DND-41 (cell line): ENCODE measurements around the gene FOXP1.

Experiments
- CTCF ChIP-seq: IDR thresholded peaks from 2 replicates; pipeline ENCODE4 v1.5.1; 2012; ENCODE audit warnings: borderline replicate concordance, low read length, moderate library complexity, mild to moderate bottlenecking; ENCODE audit not compliant: poor library complexity, severe bottlenecking; ENCODE audit errors: extremely low read depth
- EZH2 ChIP-seq: IDR thresholded peaks from 3 replicates; pipeline ENCODE4 v1.6.1; 2012; ENCODE audit warnings: borderline replicate concordance, low read depth, mild to moderate bottlenecking, moderate library complexity, low read length, inconsistent platforms; ENCODE audit not compliant: severe bottlenecking

DNA sequence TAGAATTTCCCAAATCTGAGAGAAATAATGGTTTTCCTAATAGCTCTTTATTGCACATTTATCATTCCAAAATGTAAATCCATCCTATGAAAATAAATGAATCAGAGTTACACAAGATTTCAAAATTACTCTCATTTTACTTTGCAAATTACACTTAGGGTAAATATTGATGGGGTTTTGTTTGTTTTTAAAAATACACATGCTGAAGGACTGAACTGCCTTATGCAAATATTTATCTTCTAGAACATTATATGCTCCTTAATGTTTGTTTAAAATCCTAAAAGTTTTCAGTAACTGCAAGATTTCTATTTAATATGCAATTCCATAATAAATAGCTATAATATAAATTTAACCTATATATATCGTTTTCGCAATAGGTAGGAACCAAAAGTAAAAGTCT, 38.2 kb downstream of the FOXP1 start:
- TF ChIP-seq CTCF (no peak), EZH2 (no peak)
